H1 (cell line): ENCODE measurements around the gene TFG. TPM values are rescaled to one million over a fixed set of nuclear protein-coding genes. Genes with fewer than 3 reads are reported as not detected.

Experiments
- CTCF ChIA-PET: fragments of 300-600 bp; sonication (Branson Sonifier 250); formaldehyde crosslinking; loops from one replicate; lab custom pipeline; 2021; ENCODE audit not compliant: partially characterized antibody; lab: Charles Lee
- POLR2A ChIA-PET: fragments of 300-600 bp; sonication (Branson Sonifier 250); formaldehyde crosslinking; loops from one replicate; lab custom pipeline; 2021; ENCODE audit warnings: inconsistent platforms; ENCODE audit not compliant: partially characterized antibody; lab: Charles Lee
- DNase-seq, 2 experiments: peaks; one replicate each; pipeline versions ENCODE4 v3.0.0 to v3.0.0-alpha.2; 2010 to 2022; ENCODE audit warnings: low spot score in 2 of 2, low read depth in 1 of 2, mixed read lengths in 1 of 2
- FAIRE-seq: peaks from 2 replicates; lab custom pipeline; 2011; peaks lifted over from hg19 to GRCh38; lab: Jason Lieb, UNC
- H2AFZ ChIP-seq: 2 replicates; pipeline ENCODE4 v1.8.1; 2012; ENCODE audit warnings: low read length, inconsistent platforms
- H2AK5ac ChIP-seq: 2 replicates; pipeline ENCODE4 v1.6.1; 2013; ENCODE audit warnings: low read depth, low read length
- H2BK120ac ChIP-seq: replicated peaks from 2 replicates; pipeline ENCODE3; 2013; ENCODE audit warnings: low read depth, low read length, inconsistent platforms
- H2BK12ac ChIP-seq: 2 replicates; pipeline ENCODE4 v1.6.1; 2013; ENCODE audit warnings: low read depth, low read length
- H2BK15ac ChIP-seq: 2 replicates; pipeline ENCODE4 v1.6.1; 2013; ENCODE audit warnings: low read length
- H2BK20ac ChIP-seq: 2 replicates; pipeline ENCODE4 v1.6.1; 2013; ENCODE audit warnings: low read length
- H2BK5ac ChIP-seq: 2 replicates; pipeline ENCODE4 v1.6.1; 2013; ENCODE audit warnings: low read depth, low read length
- H3K14ac ChIP-seq: 2 replicates; pipeline ENCODE4 v1.6.1; 2013; ENCODE audit warnings: inconsistent platforms; ENCODE audit not compliant: insufficient read length
- H3K18ac ChIP-seq: 2 replicates; pipeline ENCODE4 v1.6.1; 2013; ENCODE audit warnings: low read length; ENCODE audit errors: extremely low read depth
- H3K23ac ChIP-seq: 2 replicates; pipeline ENCODE4 v1.6.1; 2013; ENCODE audit warnings: inconsistent platforms; ENCODE audit not compliant: insufficient read length
- H3K23me2 ChIP-seq: 2 replicates; pipeline ENCODE4 v1.6.1; 2013; ENCODE audit warnings: low read depth, low read length
- H3K27ac ChIP-seq: 2 replicates; pipeline ENCODE4 v1.6.1; 2011; ENCODE audit warnings: low read depth, low read length, inconsistent platforms
- H3K27me3 ChIP-seq, 4 experiments: replicated peaks in 1 of 4; 1 replicate in 1 of 4; 2 replicates in 3 of 4; pipeline versions ENCODE4 v1.6.1 to v1.8.1; 2011 to 2013; ENCODE audit warnings: low read length in 3 of 4, mild to moderate bottlenecking in 3 of 4, inconsistent platforms in 2 of 4, mixed read lengths in 2 of 4, moderate library complexity in 1 of 4; ENCODE audit not compliant: control insufficient read depth in 3 of 4, insufficient read depth in 3 of 4; ENCODE audit errors: extremely low read depth in 1 of 4
- H3K36me3 ChIP-seq, 4 experiments: 2 replicates each; pipeline versions ENCODE4 v1.6.1 to v1.8.1; 2011 to 2013; ENCODE audit warnings: mild to moderate bottlenecking in 4 of 4, low read length in 3 of 4, moderate library complexity in 2 of 4, control low read depth in 1 of 4, inconsistent platforms in 1 of 4; ENCODE audit not compliant: insufficient read depth in 4 of 4, control insufficient read depth in 2 of 4
- H3K4ac ChIP-seq: replicated peaks from 2 replicates; pipeline ENCODE3; 2013; ENCODE audit warnings: low read length, low read depth, mixed read lengths, inconsistent platforms; ENCODE audit not compliant: insufficient read length
- H3K4me1 ChIP-seq, 4 experiments: replicated peaks in 1 of 4; 1 replicate in 1 of 4; 2 replicates in 3 of 4; pipeline versions ENCODE4 v1.6.1 to v1.8.1; 2011 to 2013; ENCODE audit warnings: low read length in 3 of 4, inconsistent platforms in 2 of 4, mixed read lengths in 1 of 4; ENCODE audit not compliant: insufficient read depth in 4 of 4, control insufficient read depth in 3 of 4
- H3K4me2 ChIP-seq, 2 experiments: 2 replicates each; pipeline versions ENCODE4 v1.6.1 to v1.8.1; 2011 to 2013; ENCODE audit warnings: low read depth in 2 of 2, low read length in 2 of 2, control low read depth in 1 of 2, inconsistent platforms in 1 of 2, mild to moderate bottlenecking in 1 of 2; ENCODE audit not compliant: insufficient read depth in 1 of 2
- H3K4me3 ChIP-seq, 4 experiments: fragments of 200-600, 300-600 bp in 1 of 4; sonication (generic), shearing (Covaris generic), sonication (Bioruptor Twin) in 1 of 4; 2 replicates each; pipeline versions ENCODE4 v1.5.1 to v1.8.1; 2011 to 2016; ENCODE audit warnings: low read length in 4 of 4, low read depth in 3 of 4, control low read depth in 2 of 4, inconsistent platforms in 2 of 4, mild to moderate bottlenecking in 2 of 4, mixed read lengths in 1 of 4, moderate library complexity in 1 of 4; ENCODE audit not compliant: insufficient read depth in 2 of 4; ENCODE audit errors: extremely low read depth in 1 of 4
- H3K56ac ChIP-seq: replicated peaks from 2 replicates; pipeline ENCODE3; 2013; ENCODE audit warnings: low read depth, mild to moderate bottlenecking, mixed read lengths, low read length, inconsistent platforms; ENCODE audit not compliant: insufficient read length
- H3K79me1 ChIP-seq: 2 replicates; pipeline ENCODE4 v1.6.1; 2013; ENCODE audit warnings: low read depth, low read length, control low read depth
- H3K79me2 ChIP-seq, 2 experiments: 2 replicates each; pipeline versions ENCODE4 v1.6.1 to v1.8.1; 2012 to 2013; ENCODE audit warnings: low read length in 2 of 2, mild to moderate bottlenecking in 2 of 2, inconsistent platforms in 1 of 2; ENCODE audit not compliant: insufficient read depth in 2 of 2, control insufficient read depth in 1 of 2
- H3K9ac ChIP-seq, 4 experiments: replicated peaks in 1 of 4; 1 replicate in 1 of 4; 2 replicates in 3 of 4; pipeline versions ENCODE4 v1.6.1 to v1.8.1; 2011 to 2013; ENCODE audit warnings: low read depth in 3 of 4, low read length in 3 of 4, control low read depth in 2 of 4, mild to moderate bottlenecking in 2 of 4, moderate library complexity in 2 of 4, inconsistent platforms in 1 of 4; ENCODE audit errors: extremely low read depth in 1 of 4
- H3K9me3 ChIP-seq, 2 experiments: 2 replicates each; pipeline versions ENCODE4 v1.6.1 to v1.8.1; 2012 to 2013; ENCODE audit warnings: mild to moderate bottlenecking in 2 of 2, moderate library complexity in 2 of 2, control low read depth in 1 of 2, inconsistent platforms in 1 of 2, low read depth in 1 of 2, low read length in 1 of 2, mixed read lengths in 1 of 2; ENCODE audit not compliant: insufficient read depth in 2 of 2
- H4K20me1 ChIP-seq, 2 experiments: replicated peaks in 1 of 2; 2 replicates each; pipeline versions ENCODE3 to v1.8.1; 2011 to 2013; ENCODE audit warnings: inconsistent platforms in 2 of 2, low read length in 2 of 2, mild to moderate bottlenecking in 1 of 2; ENCODE audit not compliant: insufficient read depth in 2 of 2, control insufficient read depth in 1 of 2
- H4K5ac ChIP-seq: 2 replicates; pipeline ENCODE4 v1.6.1; 2013; ENCODE audit warnings: low read length, low read depth, mixed read lengths, inconsistent platforms; ENCODE audit not compliant: insufficient read length
- H4K8ac ChIP-seq: 2 replicates; pipeline ENCODE4 v1.8.0; 2013; ENCODE audit warnings: mild to moderate bottlenecking, moderate library complexity, low read length, inconsistent platforms; ENCODE audit not compliant: insufficient read depth; ENCODE audit errors: extremely low read depth
- H4K91ac ChIP-seq: replicated peaks from 2 replicates; pipeline ENCODE3; 2013; ENCODE audit warnings: low read length, mixed read lengths, inconsistent platforms; ENCODE audit not compliant: insufficient read length
- CREB1 ChIP-seq: IDR thresholded peaks from 2 replicates; pipeline ENCODE4 v1.6.1; 2012; ENCODE audit warnings: inconsistent platforms
- RNF2 ChIP-seq: fragments of 200-900, 300-1000 bp; sonication (generic); IDR thresholded peaks from 2 replicates; pipeline ENCODE4 v1.7.1; 2016; ENCODE audit warnings: borderline replicate concordance, low read depth, mild to moderate bottlenecking, antibody characterized with exemption, low read length; ENCODE audit not compliant: poor library complexity, severe bottlenecking; ENCODE audit errors: missing control alignments
- WGBS, 2 experiments: shearing (Covaris generic) in 1 of 2; methylation state at CpG; one replicate each; pipeline versions ENCODE4 v1.1.6 to v1.1.7; 2013 to 2015; ENCODE audit warnings: low lambda C conversion rate in 2 of 2, mixed read lengths in 2 of 2, inconsistent platforms in 1 of 2, low coverage in 1 of 2, missing lambda C conversion rate in 1 of 2; ENCODE audit not compliant: insufficient replicate concordance in 2 of 2, insufficient coverage in 1 of 2, insufficient read length in 1 of 2; ENCODE audit errors: extremely low coverage in 1 of 2, missing lambda C conversion rate in 1 of 2; 5-methylcytosine and 5-hydroxymethylcytosine counted together
- polyA plus RNA-seq, 7 experiments: library from polyadenylated mRNA; depleted of rRNA in 3 of 7; stranded (reverse) in 5 of 7; unstranded in 2 of 7; fragments of >200 nt in 5 of 7; fragments of 200-250 nt in 2 of 7; gene quantifications; 1 replicate in 5 of 7; 2 replicates in 1 of 7; 4 replicates in 1 of 7; pipeline versions ENCODE4 v1.2.1 to v1.2.3, GENCODE V29; 2011 to 2013; ENCODE audit warnings: missing spikeins in 2 of 7, mixed read lengths in 2 of 7
- total RNA-seq: library from RNA; stranded (reverse); fragmentation: NEBNext Ultra II Directional; extraction: Animal tissue kit (Norgen Biotek cat#: 25700); gene quantifications from 2 replicates; pipeline ENCODE4 v1.2.1, GENCODE V29; 2021
- TF ChIP-seq, protein P1 (sequence below): IDR thresholded peaks from 2 replicates; pipeline ENCODE4 v1.6.1; 2012; ENCODE audit warnings: low read length, inconsistent platforms

Gene TFG
- total and polyA plus RNA-seq, 2 of the 8 experiments (the other 6 are each of a cell fraction or from before 2014, with no cell fraction given): 81.9 to 98.4 TPM

DNA sequence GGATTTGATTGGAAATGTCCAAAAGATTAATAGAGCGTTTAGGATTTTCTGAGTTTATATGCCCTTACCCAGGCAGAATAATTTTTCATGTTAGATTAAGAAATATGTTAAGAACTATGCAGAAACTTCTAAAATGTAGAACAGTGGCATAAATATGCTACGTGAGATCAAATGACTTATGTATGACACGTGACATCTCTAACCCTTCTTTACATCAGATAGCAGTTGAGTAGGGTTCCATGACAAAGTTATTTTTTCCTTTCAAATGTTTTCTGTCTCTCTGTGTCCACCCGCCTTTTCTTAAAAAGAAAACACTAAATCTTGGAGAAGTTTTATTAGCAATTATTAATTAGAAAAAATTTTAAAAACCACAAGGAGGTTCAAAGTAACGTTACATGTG is 8.6 kb upstream of the TFG start:
- Histone ChIP-seq H3K9me3 (no peaks in the 10 kb centered on the region), H4K5ac (no peak overlapping the region), H3K4me2 (no peak overlapping the region), H2AK5ac (no peak overlapping the region), H3K79me2 (no peaks in the 10 kb centered on the region), H4K91ac (no peak overlapping the region), H3K56ac (no peak overlapping the region), H3K23ac (no peak overlapping the region), H2BK5ac (no peak overlapping the region), H3K14ac (no peak overlapping the region), H3K27ac (no peak overlapping the region), H4K20me1 (no peaks in the 10 kb centered on the region), H3K27me3 (no peaks in the 10 kb centered on the region; a peak in 1 of 7 replicates), H2BK20ac (no peak overlapping the region), H2AFZ (no peak overlapping the region), H2BK120ac (no peak overlapping the region), H3K4ac (no peak overlapping the region), H2BK15ac (no peak overlapping the region), H3K9ac (no peak overlapping the region), H4K8ac (no peak overlapping the region), H3K79me1 (no peaks in the 10 kb centered on the region), H3K36me3 (no peaks in the 10 kb centered on the region), H3K4me3 (no peak overlapping the region), H3K18ac (no peak overlapping the region), H3K23me2 (no peaks in the 10 kb centered on the region), H3K4me1 (no peaks in the 10 kb centered on the region), H2BK12ac (no peak overlapping the region)
- 83% methylated on average over 5 of the region's 5 CpGs; no CpG with 5 or more reads in 1 of the 2 experiments for WGBS, 2 experiments
- POLR2A ChIA-PET: no interaction called here
- DNase-seq: no peak
- FAIRE-seq: no peak
- CTCF ChIA-PET: no interaction called here
- TF ChIP-seq, protein P1, sequence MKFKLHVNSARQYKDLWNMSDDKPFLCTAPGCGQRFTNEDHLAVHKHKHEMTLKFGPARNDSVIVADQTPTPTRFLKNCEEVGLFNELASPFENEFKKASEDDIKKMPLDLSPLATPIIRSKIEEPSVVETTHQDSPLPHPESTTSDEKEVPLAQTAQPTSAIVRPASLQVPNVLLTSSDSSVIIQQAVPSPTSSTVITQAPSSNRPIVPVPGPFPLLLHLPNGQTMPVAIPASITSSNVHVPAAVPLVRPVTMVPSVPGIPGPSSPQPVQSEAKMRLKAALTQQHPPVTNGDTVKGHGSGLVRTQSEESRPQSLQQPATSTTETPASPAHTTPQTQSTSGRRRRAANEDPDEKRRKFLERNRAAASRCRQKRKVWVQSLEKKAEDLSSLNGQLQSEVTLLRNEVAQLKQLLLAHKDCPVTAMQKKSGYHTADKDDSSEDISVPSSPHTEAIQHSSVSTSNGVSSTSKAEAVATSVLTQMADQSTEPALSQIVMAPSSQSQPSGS: no peak
- TF ChIP-seq CREB1: no peak
- no peak for TF ChIP-seq RNF2
